ENCODE measurements around the gene USF1. TPM values are rescaled to one million over a fixed set of nuclear protein-coding genes. Genes with fewer than 3 reads are reported as not detected.
"Not testable (repeated sequence)": the region's sequence is repeated elsewhere in the genome, so short reads cannot be mapped to it uniquely, and the experiment has no call there.

USF1 gene
- polyA plus RNA-seq, 4 donors, result 51.0 to 68.9 (median 54.5) TPM

GRCh38 chr1:161048949-161049722 is 3.4 kb upstream of the USF1 start:
- DNase-seq (ENCODE audit: low read depth in 4 of 4, low spot score in 3 of 4), result no peak

- DNase-seq (ENCODE audit: low read depth in 4 of 4, low spot score in 3 of 4), result no peak
Measured at GRCh38 chr1:161047436-161048420, 2.0 kb upstream of the USF1 start.

GRCh38 chr1:161046605-161047228 is 940 bp upstream of the USF1 start:
- no peak for DNase-seq (ENCODE audit: low read depth in 4 of 4, low spot score in 3 of 4)

- DNase-seq (ENCODE audit: low read depth in 4 of 4, low spot score in 3 of 4), result peak in 2 of 4 donors; percentile 48 to 58
Measured at GRCh38 chr1:161044908-161045735, 655 bp downstream of the USF1 start.

DNA sequence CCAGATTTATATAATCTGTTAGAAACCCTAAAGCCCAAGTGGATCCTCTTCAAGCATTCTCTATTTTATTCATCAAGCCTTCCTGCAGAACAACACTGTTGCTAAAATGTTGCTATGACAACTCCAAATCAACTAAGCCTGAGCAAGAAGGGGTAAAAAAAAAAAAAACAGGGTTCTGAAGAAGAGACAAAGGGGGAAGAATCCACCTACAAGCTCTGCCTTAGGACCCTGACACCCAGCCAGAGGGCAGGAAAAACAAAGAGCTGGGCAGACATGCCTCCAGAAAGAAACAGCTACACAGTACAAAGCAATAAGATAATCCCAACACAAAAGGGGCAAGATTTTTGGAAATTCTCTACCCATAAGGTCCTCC is 1.3 kb downstream of the USF1 start:
- no peak for DNase-seq (ENCODE audit: low read depth in 4 of 4, low spot score in 3 of 4)

- no peak for DNase-seq (ENCODE audit: low read depth in 4 of 4, low spot score in 3 of 4)
Measured at GRCh38 chr1:161039546-161039945, 6.2 kb downstream of the USF1 start.

- DNase-seq (ENCODE audit: low read depth in 4 of 4, low spot score in 3 of 4), result no peak
Measured at GRCh38 chr1:161039154-161039545, 6.6 kb downstream of the USF1 start.

- DNase-seq (ENCODE audit: low read depth in 4 of 4, low spot score in 3 of 4), result no peak
Measured at GRCh38 chr1:161038523-161039153, 7.1 kb downstream of the USF1 start, which contains the start of gene TSTD1. TSTD1 (minus strand) TSS chr1:161038964; CDS start chr1:161038889, 75 bp downstream.

DNA sequence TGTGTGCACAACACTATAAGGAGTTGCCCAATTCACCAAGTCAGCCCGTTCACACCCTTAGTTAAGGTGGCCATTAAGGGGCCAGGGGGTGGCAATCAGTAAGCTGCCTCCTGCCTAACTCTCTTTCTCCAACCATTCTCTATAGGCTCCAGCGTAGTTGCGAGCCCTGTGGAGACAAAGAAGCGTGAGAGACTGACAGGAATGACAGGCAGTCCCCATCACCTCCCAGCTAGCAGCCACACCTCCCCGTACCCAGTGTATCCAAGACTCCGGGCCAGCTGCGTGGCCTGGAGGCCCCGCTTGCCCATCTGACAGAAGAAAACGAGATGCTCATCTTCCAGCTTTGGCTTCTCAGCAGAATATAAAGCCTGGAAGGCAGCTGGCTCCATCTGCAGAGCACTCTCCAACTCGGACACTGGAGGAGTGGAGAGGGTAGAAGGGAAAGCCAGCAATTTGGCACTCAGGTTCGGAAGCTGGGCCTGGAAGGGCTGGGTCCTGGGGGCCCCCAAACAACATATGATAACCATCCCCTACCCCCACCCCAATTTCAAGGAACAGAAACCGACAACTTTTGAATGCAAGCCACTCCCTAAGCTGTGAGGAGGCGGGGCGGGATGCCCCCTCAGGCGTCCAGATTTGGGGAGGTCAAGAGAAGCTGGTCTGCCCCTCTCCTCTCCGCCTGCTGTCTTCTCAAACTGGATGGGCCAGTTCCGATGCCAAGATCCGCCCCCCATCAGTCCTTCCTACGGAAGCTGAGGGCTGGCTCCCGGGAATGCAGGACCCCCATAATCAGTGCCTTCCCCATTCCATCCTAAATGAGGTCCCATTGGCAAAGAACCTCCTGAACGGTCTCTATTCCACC is 7.9 kb downstream of the USF1 start:
- no peak for DNase-seq (ENCODE audit: low read depth in 4 of 4, low spot score in 3 of 4)

- no peak for DNase-seq (ENCODE audit: low read depth in 4 of 4, low spot score in 3 of 4)
Measured at GRCh38 chr1:161033751-161034150, 12.0 kb downstream of the USF1 start.

DNA sequence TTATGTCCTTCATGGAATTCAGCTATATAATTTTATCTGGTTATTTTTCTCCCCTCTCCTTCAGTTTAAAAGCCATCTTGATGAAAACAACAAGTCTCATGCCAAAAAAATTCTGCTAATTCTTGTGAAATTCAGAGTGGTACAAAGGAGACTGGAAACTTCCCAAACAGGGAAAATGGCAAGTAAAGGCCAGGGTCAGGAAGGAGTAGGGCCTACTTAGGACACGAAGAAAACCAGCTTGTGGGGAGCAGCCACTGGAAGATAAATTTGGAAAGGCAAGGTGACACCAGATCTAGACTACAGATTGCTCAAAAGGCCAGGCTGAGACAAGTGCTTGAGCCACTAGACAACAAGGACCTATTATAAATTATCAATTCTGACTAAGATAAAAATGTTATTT is 13.4 kb downstream of the USF1 start:
- no peak for DNase-seq (ENCODE audit: low read depth in 4 of 4, low spot score in 3 of 4)

- DNase-seq (ENCODE audit: low read depth in 4 of 4, low spot score in 3 of 4), result no peak
Measured at GRCh38 chr1:161031874-161032273, 13.9 kb downstream of the USF1 start.

DNA sequence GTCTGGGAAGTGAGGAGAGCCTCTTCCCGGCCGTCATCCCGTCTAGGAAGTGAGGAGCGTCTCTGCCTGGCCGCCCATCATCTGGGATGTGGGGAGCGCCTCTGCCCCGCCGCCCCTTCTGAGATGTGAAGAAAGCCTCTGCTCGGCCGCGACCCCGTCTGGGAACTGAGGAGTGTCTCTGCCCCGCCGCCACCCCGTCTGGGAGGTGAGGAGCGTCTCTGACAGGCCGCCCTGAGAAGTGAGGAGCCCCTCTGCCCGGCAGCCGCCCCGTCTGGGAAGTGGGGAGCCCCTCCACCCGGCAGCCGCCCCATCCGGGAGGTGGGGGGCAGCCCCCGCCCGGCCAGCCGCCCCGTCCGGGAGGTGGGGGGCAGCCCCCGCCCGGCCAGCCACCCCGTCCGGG is 16.3 kb downstream of the USF1 start:
- DNase-seq (ENCODE audit: low read depth in 4 of 4, low spot score in 3 of 4), result not testable (repeated sequence)

DNA sequence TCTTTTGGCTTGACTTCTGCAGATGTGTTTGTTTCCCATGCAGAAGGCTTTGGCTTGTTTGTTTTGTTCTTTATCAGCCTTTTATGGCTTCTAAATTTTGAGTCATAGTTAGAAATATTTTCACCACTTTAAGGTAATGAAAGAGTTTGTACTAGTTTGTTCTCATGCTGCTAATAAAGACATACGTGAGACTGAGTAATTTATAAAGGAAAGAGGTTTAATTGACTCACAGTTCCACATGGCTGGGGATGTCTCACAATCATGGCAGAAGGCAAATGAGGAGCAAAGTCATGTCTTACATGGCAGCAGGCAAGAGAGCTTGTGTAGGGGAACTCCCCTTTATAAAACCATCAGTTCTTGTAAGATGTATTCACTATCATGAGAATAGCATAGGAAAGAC is 18.8 kb downstream of the USF1 start:
- not testable (repeated sequence) for DNase-seq (ENCODE audit: low read depth in 4 of 4, low spot score in 3 of 4)

- not testable (repeated sequence) for DNase-seq (ENCODE audit: low read depth in 4 of 4, low spot score in 3 of 4)
Measured at GRCh38 chr1:161022432-161022831, 23.3 kb downstream of the USF1 start.

DNA sequence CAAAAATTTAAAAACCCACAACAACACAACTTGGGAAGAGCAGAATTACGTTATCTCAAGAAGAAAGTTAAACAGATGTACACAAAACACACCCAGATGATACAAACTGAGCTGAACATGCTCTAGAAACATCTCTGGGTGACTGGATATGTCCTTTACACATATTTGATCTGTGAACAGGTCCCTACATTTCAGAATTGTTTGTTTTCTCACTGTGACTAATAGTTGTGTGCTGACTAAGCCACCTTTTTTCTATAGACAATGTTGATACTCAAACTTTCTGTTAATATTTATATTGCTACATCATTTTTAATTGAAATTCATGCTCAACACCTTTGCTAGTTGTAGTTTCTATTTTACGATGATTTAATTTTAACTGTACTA is 23.8 kb downstream of the USF1 start:
- no peak for DNase-seq (ENCODE audit: low read depth in 4 of 4, low spot score in 3 of 4)

- DNase-seq (ENCODE audit: low read depth in 4 of 4, low spot score in 3 of 4), result peak in 3 of 4 donors; percentile 73 to 85 (median 79)
Measured at GRCh38 chr1:161021165-161021969, 24.4 kb downstream of the USF1 start.

Data from left renal pelvis (tissue), 4 donors.